ENCODE data around the gene YBX3.
A peak's percentile ranks its signal among the peaks of the same experiment; 100 is the strongest.

YBX3 gene

GRCh38 chr12:10664499-10664898 is 58.6 kb downstream of the YBX3 start:
- DNase-seq (ENCODE audit: low read depth), result no peak
- no peak overlapping the region for H3K4me3 ChIP-seq (ENCODE audit: low read depth, low read length)
- TF ChIP-seq CTCF (IDR thresholded peaks at IDR 0.05; ENCODE audit: control insufficient read depth, extremely low read depth, insufficient read depth), result no peak

DNA sequence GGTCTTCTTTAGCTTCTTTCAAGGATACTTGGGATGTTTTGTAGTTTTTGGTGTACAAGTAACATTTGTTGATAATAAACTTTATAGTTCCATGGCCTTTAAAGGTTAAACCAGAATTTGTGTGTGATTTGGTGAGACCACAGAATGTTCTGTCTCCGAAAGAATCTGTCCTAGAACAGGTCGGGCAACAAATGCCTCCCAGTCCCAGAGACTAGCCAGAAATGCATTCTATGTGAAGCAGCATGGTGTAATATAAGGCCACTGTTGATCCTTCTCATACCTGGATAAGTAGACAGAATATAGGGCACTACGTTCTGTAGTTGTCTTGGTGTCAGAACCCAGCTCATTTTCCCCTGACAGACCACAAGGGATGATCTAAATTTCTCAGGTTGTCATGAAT is 59.3 kb downstream of the YBX3 start:
- H3K4me3 ChIP-seq (ENCODE audit: low read depth, low read length), result no peak overlapping the region
- no peak for TF ChIP-seq CTCF (IDR thresholded peaks at IDR 0.05; ENCODE audit: control insufficient read depth, extremely low read depth, insufficient read depth)
- no peak for DNase-seq (ENCODE audit: low read depth)

DNA sequence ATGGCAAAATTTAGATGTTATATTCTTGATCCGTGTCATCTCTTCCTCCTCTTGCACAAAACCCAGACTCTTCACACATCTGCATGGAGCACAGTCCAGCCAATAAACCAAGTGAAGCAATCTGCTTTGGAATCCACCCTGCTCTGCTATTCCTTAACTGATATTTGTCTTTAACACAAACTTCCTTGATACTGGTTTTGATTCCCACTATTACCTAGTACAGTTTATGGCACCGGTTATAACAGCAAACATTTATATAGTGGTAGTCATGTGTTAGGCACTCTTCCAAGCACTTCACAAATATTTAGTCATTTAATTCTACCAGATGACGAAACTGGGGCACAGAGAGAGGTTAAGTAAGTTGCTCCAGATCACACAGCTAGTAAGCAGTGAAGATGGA is 61.8 kb downstream of the YBX3 start:
- peak; percentile 98 for DNase-seq (ENCODE audit: low read depth)
- no peak for TF ChIP-seq CTCF (IDR thresholded peaks at IDR 0.05; ENCODE audit: control insufficient read depth, extremely low read depth, insufficient read depth)
- H3K4me3 ChIP-seq (ENCODE audit: low read depth, low read length), result no peak overlapping the region

DNA sequence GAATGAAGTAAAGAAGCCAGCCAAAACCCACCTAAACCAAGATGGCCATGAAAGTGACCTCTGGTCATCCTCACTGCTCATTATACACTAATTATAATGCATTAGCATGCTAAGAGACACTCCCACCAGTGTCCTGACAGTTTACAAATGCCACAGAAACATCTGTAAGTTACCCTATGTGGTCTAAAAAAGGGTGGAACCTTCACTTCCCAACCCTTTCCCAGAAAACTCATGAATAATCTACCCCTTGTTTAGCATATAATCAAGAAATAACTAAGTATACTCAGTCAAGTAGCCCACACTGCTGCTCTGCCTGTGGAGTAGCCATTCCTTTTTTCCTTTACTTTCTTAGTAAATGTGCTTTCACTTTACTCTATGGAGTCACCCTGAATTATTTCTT is 69.1 kb downstream of the YBX3 start:
- no peak overlapping the region for H3K4me3 ChIP-seq (ENCODE audit: low read depth, low read length)
- TF ChIP-seq CTCF (IDR thresholded peaks at IDR 0.05; ENCODE audit: control insufficient read depth, extremely low read depth, insufficient read depth), result no peak

GRCh38 chr12:10652192-10652591 is 70.9 kb downstream of the YBX3 start:
- no peak overlapping the region for H3K4me3 ChIP-seq (ENCODE audit: low read depth, low read length)
- TF ChIP-seq CTCF (IDR thresholded peaks at IDR 0.05; ENCODE audit: control insufficient read depth, extremely low read depth, insufficient read depth), result no peak
- DNase-seq (ENCODE audit: low read depth), result no peak

More for the DNA sequence above, 69.1 kb downstream of the YBX3 start:
- no peak for DNase-seq (ENCODE audit: low read depth)

Measured in LNCaP clone FGC (cell line).